SK-N-SH (cell line): Measurements from ENCODE around the gene NECTIN1. TPM values are rescaled to one million over a fixed set of nuclear protein-coding genes. Genes with fewer than 3 reads are reported as not detected.

Experiments
- CTCF ChIA-PET: fragments of 300-600, 350-600 bp; formaldehyde crosslinking; extraction: SDS; loops from one replicate; lab custom pipeline; 2021; lab: Yijun Ruan, JAX
- POLR2A ChIA-PET: fragments of 350-600 bp; sonication (Branson Sonifier 250); formaldehyde crosslinking; extraction: SDS; loops from one replicate; lab custom pipeline; 2020; ENCODE audit warnings: antibody characterized with exemption, inconsistent platforms; lab: Yijun Ruan, JAX
- DNase-seq: peaks from one replicate; pipeline ENCODE4 v3.0.0; 2012
- H2AFZ ChIP-seq: fragments of 200-600 bp; sonication (generic); 2 replicates; pipeline ENCODE4 v1.8.1; 2016; ENCODE audit warnings: antibody characterized with exemption, mild to moderate bottlenecking, low read depth
- H3F3A ChIP-seq: fragments of 200-600 bp; sonication (generic); replicated peaks from 2 replicates; pipeline ENCODE3; 2016; ENCODE audit warnings: antibody characterized with exemption, mild to moderate bottlenecking; ENCODE audit not compliant: insufficient read depth
- H3K27ac ChIP-seq, 2 experiments: fragments of 200-500 bp in 1 of 2; fragments of 200-600 bp in 1 of 2; sonication (Bioruptor generic) in 1 of 2; sonication (generic), shearing (Covaris generic) in 1 of 2; 2 replicates each; pipeline versions ENCODE4 v1.5.1 to v1.6.1; 2014 to 2016; ENCODE audit warnings: low read depth in 2 of 2, inconsistent platforms in 1 of 2, low read length in 1 of 2, mild to moderate bottlenecking in 1 of 2, mixed read lengths in 1 of 2
- H3K27me3 ChIP-seq: fragments of 200-600 bp; sonication (generic), shearing (Covaris generic); 2 replicates; pipeline ENCODE4 v1.6.1; 2016; ENCODE audit warnings: mixed run types; ENCODE audit not compliant: insufficient read depth
- H3K36me3 ChIP-seq, 2 experiments: fragments of 200-500 bp in 1 of 2; fragments of 200-600 bp in 1 of 2; sonication (Bioruptor generic) in 1 of 2; sonication (generic) in 1 of 2; replicated peaks in 1 of 2; 2 replicates each; pipeline versions ENCODE3 to v1.5.1; 2014 to 2016; ENCODE audit warnings: low read length in 1 of 2, mild to moderate bottlenecking in 1 of 2; ENCODE audit not compliant: insufficient read depth in 2 of 2, control insufficient read depth in 1 of 2
- H3K4me1 ChIP-seq, 2 experiments: fragments of 200-500 bp in 1 of 2; fragments of 200-600 bp in 1 of 2; sonication (Bioruptor generic) in 1 of 2; sonication (generic), shearing (Covaris generic) in 1 of 2; 2 replicates each; pipeline versions ENCODE4 v1.5.1 to v1.6.1; 2014 to 2016; ENCODE audit warnings: low read depth in 1 of 2, low read length in 1 of 2, mixed run types in 1 of 2; ENCODE audit not compliant: insufficient read depth in 2 of 2, control insufficient read depth in 1 of 2
- H3K4me2 ChIP-seq: fragments of 200-600 bp; sonication (generic), shearing (Covaris generic); 2 replicates; pipeline ENCODE4 v1.6.1; 2017; ENCODE audit warnings: mixed run types
- H3K4me3 ChIP-seq, 2 experiments: fragments of 200-500 bp in 1 of 2; fragments of 200-600 bp in 1 of 2; sonication (Bioruptor generic) in 1 of 2; sonication (generic), shearing (Covaris generic) in 1 of 2; 2 replicates each; pipeline versions ENCODE4 v1.5.1 to v1.8.1; 2014 to 2016; ENCODE audit warnings: low read depth in 2 of 2, inconsistent platforms in 1 of 2, low read length in 1 of 2, mild to moderate bottlenecking in 1 of 2, mixed read lengths in 1 of 2, moderate library complexity in 1 of 2
- H3K79me2 ChIP-seq: fragments of 200-600 bp; sonication (generic); 2 replicates; pipeline ENCODE4 v1.8.1; 2017; ENCODE audit warnings: mild to moderate bottlenecking; ENCODE audit not compliant: insufficient read depth
- H3K9ac ChIP-seq: fragments of 200-600 bp; sonication (generic); 2 replicates; pipeline ENCODE4 v1.6.1; 2017; ENCODE audit warnings: mixed run types
- H3K9me2 ChIP-seq: fragments of 200-600 bp; sonication (generic); 2 replicates; pipeline ENCODE4 v1.6.1; 2017; ENCODE audit warnings: mixed run types
- H3K9me3 ChIP-seq: fragments of 200-600 bp; sonication (generic); 2 replicates; pipeline ENCODE4 v1.6.1; 2017; ENCODE audit warnings: mixed run types, mild to moderate bottlenecking, moderate library complexity
- H4K20me1 ChIP-seq: fragments of 200-600 bp; sonication (generic); 2 replicates; pipeline ENCODE4 v1.6.1; 2017; ENCODE audit warnings: mild to moderate bottlenecking, mixed run types; ENCODE audit not compliant: insufficient read depth
- CHD2 ChIP-seq: fragments of 150-350 bp; IDR thresholded peaks from 2 replicates; pipeline ENCODE4 v1.6.1; 2018; ENCODE audit warnings: low read length; ENCODE audit not compliant: partially characterized antibody
- ELF1 ChIP-seq: IDR thresholded peaks from 2 replicates; pipeline ENCODE4 v1.4.0; 2012
- EP300 ChIP-seq, 2 experiments: IDR thresholded peaks; 2 replicates each; pipeline versions ENCODE4 v1.4.0 to v1.6.1; 2012; ENCODE audit warnings: borderline replicate concordance in 1 of 2, low read depth in 1 of 2, low read length in 1 of 2
- EZH2phosphoT487 ChIP-seq: fragments of 200-600 bp; sonication (generic); IDR thresholded peaks from 2 replicates; pipeline ENCODE4 v1.6.1; 2017; ENCODE audit warnings: low read depth, mixed run types, mild to moderate bottlenecking, antibody characterized with exemption, moderate library complexity, borderline replicate concordance
- GATA2 ChIP-seq: sonication (generic); formaldehyde crosslinking; IDR thresholded peaks from 2 replicates; pipeline ENCODE4 v1.5.0; 2020; ENCODE audit warnings: mild to moderate bottlenecking, missing genetic modification reagents
- JUND ChIP-seq: IDR thresholded peaks from 2 replicates; pipeline ENCODE4 v1.4.0; 2012
- MEF2A ChIP-seq: IDR thresholded peaks from 2 replicates; pipeline ENCODE4 v1.4.0; 2012; ENCODE audit warnings: low read depth, borderline replicate concordance
- MXI1 ChIP-seq: IDR thresholded peaks from 2 replicates; pipeline ENCODE4 v1.6.1; 2012; ENCODE audit warnings: mild to moderate bottlenecking, low read depth, low read length, improper control_type of control experiment
- RFX5 ChIP-seq: IDR thresholded peaks from 2 replicates; pipeline ENCODE4 v1.6.1; 2012; ENCODE audit warnings: mild to moderate bottlenecking, improper control_type of control experiment, low read length
- TAF1 ChIP-seq: IDR thresholded peaks from 2 replicates; pipeline ENCODE4 v1.6.1; 2012; ENCODE audit warnings: low read depth, mild to moderate bottlenecking, low read length, moderate library complexity, borderline replicate concordance
- TCF12 ChIP-seq: IDR thresholded peaks from 2 replicates; pipeline ENCODE4 v1.4.0; 2012
- WGBS: methylation state at CpG from one replicate; pipeline ENCODE4 v1.1.6; 2017; ENCODE audit warnings: low lambda C conversion rate; 5-methylcytosine and 5-hydroxymethylcytosine counted together
- polyA plus RNA-seq, 3 experiments: library from polyadenylated mRNA; depleted of rRNA; stranded (reverse); fragments of >200 nt; gene quantifications; 2 replicates each; pipeline ENCODE4 v1.2.3, GENCODE V29; 2012
- TF ChIP-seq, protein P1 (sequence below): IDR thresholded peaks from 2 replicates; pipeline ENCODE4 v1.4.0; 2012; ENCODE audit warnings: low read depth, borderline replicate concordance
- TF ChIP-seq, protein P2 (sequence below): fragments of 150-350 bp; IDR thresholded peaks from 2 replicates; pipeline ENCODE4 v1.6.1; 2016; ENCODE audit warnings: mild to moderate bottlenecking, low read depth, low read length
- TF ChIP-seq, protein P3 (sequence below): IDR thresholded peaks from 2 replicates; pipeline ENCODE4 v1.6.1; 2012; ENCODE audit warnings: mild to moderate bottlenecking, low read depth, low read length, moderate library complexity
- TF ChIP-seq, protein P4 (sequence below): IDR thresholded peaks from 2 replicates; pipeline ENCODE4 v1.4.0; 2012; ENCODE audit warnings: low read depth

NECTIN1 gene
- polyA plus RNA-seq, 1 of the 3 experiments (the other 2 are of a cell fraction) = 9.1 TPM

DNA sequence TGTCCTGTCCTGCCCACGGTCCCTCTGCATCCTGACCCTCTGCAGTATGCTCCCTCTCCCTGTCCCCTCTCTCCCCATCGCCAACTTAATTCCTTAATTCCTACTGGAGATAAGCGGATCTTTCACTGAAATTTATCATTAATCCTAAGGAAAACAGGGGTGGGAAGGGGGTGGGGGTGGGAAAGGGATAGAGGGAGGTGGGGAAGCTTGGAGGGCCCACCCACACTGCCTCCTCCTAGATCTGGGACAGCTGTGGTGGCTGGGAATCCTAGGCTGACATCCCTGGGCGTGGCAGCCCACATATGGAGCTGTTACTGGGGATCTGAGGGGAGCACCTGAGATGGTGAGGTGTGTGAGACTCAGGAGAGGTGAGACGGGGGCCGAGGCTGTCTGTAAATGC is 14.4 kb downstream of the NECTIN1 start:
- no peak for DNase-seq
- POLR2A ChIA-PET = no interaction called here

More for the DNA sequence above, 14.4 kb downstream of the NECTIN1 start:
- TF ChIP-seq, protein P1, sequence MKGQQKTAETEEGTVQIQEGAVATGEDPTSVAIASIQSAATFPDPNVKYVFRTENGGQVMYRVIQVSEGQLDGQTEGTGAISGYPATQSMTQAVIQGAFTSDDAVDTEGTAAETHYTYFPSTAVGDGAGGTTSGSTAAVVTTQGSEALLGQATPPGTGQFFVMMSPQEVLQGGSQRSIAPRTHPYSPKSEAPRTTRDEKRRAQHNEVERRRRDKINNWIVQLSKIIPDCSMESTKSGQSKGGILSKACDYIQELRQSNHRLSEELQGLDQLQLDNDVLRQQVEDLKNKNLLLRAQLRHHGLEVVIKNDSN = no peak
- TF ChIP-seq EP300 (IDR thresholded peaks at IDR 0.05; ENCODE audit: borderline replicate concordance in 1 of 2, low read depth in 1 of 2, low read length in 1 of 2) (no peak), TCF12 (no peak), ELF1 (no peak), MEF2A (no peak), TAF1 (no peak), CHD2 (no peak), RFX5 (no peak), EZH2phosphoT487 (no peak), GATA2 (CRISPR knock-in tag) (no peak), MXI1 (no peak), JUND (no peak)
- TF ChIP-seq, protein P2, sequence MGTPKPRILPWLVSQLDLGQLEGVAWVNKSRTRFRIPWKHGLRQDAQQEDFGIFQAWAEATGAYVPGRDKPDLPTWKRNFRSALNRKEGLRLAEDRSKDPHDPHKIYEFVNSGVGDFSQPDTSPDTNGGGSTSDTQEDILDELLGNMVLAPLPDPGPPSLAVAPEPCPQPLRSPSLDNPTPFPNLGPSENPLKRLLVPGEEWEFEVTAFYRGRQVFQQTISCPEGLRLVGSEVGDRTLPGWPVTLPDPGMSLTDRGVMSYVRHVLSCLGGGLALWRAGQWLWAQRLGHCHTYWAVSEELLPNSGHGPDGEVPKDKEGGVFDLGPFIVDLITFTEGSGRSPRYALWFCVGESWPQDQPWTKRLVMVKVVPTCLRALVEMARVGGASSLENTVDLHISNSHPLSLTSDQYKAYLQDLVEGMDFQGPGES = no peak
- TF ChIP-seq, protein P3, sequence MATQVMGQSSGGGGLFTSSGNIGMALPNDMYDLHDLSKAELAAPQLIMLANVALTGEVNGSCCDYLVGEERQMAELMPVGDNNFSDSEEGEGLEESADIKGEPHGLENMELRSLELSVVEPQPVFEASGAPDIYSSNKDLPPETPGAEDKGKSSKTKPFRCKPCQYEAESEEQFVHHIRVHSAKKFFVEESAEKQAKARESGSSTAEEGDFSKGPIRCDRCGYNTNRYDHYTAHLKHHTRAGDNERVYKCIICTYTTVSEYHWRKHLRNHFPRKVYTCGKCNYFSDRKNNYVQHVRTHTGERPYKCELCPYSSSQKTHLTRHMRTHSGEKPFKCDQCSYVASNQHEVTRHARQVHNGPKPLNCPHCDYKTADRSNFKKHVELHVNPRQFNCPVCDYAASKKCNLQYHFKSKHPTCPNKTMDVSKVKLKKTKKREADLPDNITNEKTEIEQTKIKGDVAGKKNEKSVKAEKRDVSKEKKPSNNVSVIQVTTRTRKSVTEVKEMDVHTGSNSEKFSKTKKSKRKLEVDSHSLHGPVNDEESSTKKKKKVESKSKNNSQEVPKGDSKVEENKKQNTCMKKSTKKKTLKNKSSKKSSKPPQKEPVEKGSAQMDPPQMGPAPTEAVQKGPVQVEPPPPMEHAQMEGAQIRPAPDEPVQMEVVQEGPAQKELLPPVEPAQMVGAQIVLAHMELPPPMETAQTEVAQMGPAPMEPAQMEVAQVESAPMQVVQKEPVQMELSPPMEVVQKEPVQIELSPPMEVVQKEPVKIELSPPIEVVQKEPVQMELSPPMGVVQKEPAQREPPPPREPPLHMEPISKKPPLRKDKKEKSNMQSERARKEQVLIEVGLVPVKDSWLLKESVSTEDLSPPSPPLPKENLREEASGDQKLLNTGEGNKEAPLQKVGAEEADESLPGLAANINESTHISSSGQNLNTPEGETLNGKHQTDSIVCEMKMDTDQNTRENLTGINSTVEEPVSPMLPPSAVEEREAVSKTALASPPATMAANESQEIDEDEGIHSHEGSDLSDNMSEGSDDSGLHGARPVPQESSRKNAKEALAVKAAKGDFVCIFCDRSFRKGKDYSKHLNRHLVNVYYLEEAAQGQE = no peak
- TF ChIP-seq, protein P4, sequence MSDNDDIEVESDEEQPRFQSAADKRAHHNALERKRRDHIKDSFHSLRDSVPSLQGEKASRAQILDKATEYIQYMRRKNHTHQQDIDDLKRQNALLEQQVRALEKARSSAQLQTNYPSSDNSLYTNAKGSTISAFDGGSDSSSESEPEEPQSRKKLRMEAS = no peak
- Histone ChIP-seq H3K79me2 (0 out of 2 replicates have a peak, but pooled peaks cover 3% of the 10 kb centered on the region), H3K27me3 (no peaks in the 10 kb centered on the region), H3K9me3 (no peaks in the 10 kb centered on the region), H3K4me2 (no peak overlapping the region), H3K4me3 (no peak overlapping the region), H3K27ac (no peak overlapping the region; a peak in 1 of 4 replicates), H4K20me1 (no peaks in the 10 kb centered on the region), H3F3A (no peaks in the 10 kb centered on the region), H3K4me1 (peaks cover 2 to 73% of the 10 kb centered on the region in 2 experiments; a peak in 2 of 4 replicates), H3K9ac (no peak overlapping the region), H2AFZ (no peak overlapping the region), H3K36me3 (no peaks in the 10 kb centered on the region), H3K9me2 (no peaks in the 10 kb centered on the region)
- CTCF ChIA-PET = interaction anchor here (0.9 to 2.4 kb wide), 4 partner anchors 15 to 394 kb away, joined by 3 to 6 read pairs (median 4); no protein-coding TSS in a partner anchor
- 83% methylated on average over 6 of the region's 6 CpGs for WGBS
